ENCODE measurements around the gene RNF41. TPM values are rescaled to one million over a fixed set of nuclear protein-coding genes. Genes with fewer than 3 reads are reported as not detected.
"Not testable (repeated sequence)": the region's sequence is repeated elsewhere in the genome, so short reads cannot be mapped to it uniquely, and the experiment has no call there.

Gene RNF41
- total RNA-seq, 1 donor from 2014 or later = 25.1 TPM

DNA sequence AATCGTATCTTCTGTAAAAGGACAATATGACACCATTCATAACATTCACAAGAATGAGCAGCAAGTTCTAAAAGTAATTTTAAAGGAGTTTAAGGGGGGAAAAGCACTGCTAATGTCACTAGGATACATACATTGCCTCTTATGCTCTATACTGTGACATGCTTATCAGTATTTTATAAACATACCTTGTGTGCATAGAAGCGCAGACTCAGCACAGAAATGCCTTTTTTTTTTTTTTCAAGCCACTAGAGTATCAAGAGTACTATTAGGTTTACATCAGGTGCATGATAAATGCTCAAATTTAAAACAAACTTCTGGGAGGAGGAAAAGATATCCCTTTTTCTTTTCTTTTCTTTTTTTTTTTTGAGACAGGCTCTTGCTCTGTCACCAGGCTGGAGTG lies 18.9 kb downstream of the RNF41 start:
- no peak for DNase-seq (ENCODE audit: low read depth)
- no peak overlapping the region for H3K4me3 ChIP-seq (ENCODE audit: low read depth, low read length)
- TF ChIP-seq, protein P1, sequence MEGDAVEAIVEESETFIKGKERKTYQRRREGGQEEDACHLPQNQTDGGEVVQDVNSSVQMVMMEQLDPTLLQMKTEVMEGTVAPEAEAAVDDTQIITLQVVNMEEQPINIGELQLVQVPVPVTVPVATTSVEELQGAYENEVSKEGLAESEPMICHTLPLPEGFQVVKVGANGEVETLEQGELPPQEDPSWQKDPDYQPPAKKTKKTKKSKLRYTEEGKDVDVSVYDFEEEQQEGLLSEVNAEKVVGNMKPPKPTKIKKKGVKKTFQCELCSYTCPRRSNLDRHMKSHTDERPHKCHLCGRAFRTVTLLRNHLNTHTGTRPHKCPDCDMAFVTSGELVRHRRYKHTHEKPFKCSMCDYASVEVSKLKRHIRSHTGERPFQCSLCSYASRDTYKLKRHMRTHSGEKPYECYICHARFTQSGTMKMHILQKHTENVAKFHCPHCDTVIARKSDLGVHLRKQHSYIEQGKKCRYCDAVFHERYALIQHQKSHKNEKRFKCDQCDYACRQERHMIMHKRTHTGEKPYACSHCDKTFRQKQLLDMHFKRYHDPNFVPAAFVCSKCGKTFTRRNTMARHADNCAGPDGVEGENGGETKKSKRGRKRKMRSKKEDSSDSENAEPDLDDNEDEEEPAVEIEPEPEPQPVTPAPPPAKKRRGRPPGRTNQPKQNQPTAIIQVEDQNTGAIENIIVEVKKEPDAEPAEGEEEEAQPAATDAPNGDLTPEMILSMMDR (conservative IDR thresholded peaks at IDR 0.05; ENCODE audit: low read depth, low read length) = no peak

DNA sequence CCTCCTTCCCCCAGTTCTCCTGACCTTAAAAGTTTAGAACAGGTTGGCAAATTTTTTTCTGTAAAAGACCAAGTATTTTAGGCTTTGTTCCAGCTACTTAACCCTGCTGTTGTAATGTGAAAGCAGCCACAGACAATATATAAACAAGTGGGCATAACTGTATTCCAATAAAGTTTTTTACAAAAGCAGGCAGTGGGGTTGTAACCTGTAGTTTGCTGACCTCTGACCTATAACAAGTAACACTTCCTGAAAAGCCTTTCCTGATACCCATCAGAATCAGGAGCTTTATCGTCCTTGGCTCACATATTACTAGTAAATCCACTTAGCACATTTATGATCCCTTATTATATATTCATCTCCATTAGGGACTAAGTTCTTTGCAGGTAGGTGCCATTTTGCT lies 19.4 kb downstream of the RNF41 start:
- DNase-seq (ENCODE audit: low read depth) = no peak
- no peak overlapping the region for H3K4me3 ChIP-seq (ENCODE audit: low read depth, low read length)
- TF ChIP-seq, protein P1 (conservative IDR thresholded peaks at IDR 0.05; ENCODE audit: low read depth, low read length) = no peak

DNA sequence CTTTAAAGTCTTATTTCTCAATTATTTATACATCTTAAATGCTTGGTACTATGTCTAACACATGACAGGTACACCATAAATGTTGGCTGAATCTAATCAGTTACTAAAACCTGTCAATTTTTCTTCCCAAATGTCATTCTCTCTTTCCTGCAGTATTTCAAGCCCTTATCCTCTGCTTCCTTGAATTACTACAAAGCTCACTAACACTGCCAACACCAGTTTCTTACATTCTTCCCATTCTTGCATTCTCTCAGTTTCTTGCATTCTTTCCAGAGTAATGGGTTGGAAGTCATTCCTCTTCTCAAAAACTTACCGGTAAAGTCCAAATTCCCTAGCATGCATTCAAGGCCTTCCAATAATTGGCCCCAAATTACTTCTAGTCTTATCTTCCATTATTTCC lies 22.9 kb downstream of the RNF41 start:
- TF ChIP-seq, protein P1 (conservative IDR thresholded peaks at IDR 0.05; ENCODE audit: low read depth, low read length) = no peak
- DNase-seq (ENCODE audit: low read depth) = no peak
- no peak overlapping the region for H3K4me3 ChIP-seq (ENCODE audit: low read depth, low read length)

DNA sequence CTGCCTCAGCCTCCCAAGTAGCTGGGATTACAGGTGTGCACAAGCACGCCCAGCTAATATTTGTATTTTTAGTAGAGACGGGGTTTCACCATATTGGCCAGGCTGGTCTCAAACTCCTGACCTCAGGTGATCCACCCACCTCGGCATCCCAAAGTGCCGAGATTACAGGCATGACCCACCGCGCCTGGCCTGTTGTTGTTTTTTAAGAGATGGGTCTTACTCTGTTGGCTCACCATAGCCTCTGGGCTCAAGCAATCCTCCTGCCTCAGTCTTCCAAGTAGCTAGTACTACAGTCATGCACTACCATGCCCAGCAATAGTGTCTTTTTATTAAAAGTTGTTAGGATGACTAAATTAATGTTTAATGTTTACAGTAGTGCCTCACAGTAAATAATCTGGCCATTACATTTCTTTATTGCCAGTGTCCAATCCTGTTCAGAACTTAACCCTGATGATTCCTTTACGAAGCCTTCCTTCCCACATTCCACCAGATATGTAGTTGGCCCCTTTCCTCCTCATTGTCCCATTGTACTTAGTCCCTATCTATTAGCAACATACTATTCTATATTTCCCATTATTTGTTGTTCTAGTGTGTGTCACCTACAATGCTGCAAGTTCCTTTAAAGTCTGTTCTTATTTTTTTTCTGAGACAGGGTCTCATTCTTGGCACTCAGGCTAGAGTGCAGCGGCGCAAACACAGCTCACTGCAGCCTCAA lies 23.6 kb downstream of the RNF41 start:
- TF ChIP-seq, protein P1 (conservative IDR thresholded peaks at IDR 0.05; ENCODE audit: low read depth, low read length) = no peak
- no peak for DNase-seq (ENCODE audit: low read depth)
- H3K4me3 ChIP-seq (ENCODE audit: low read depth, low read length) = no peak overlapping the region

DNA sequence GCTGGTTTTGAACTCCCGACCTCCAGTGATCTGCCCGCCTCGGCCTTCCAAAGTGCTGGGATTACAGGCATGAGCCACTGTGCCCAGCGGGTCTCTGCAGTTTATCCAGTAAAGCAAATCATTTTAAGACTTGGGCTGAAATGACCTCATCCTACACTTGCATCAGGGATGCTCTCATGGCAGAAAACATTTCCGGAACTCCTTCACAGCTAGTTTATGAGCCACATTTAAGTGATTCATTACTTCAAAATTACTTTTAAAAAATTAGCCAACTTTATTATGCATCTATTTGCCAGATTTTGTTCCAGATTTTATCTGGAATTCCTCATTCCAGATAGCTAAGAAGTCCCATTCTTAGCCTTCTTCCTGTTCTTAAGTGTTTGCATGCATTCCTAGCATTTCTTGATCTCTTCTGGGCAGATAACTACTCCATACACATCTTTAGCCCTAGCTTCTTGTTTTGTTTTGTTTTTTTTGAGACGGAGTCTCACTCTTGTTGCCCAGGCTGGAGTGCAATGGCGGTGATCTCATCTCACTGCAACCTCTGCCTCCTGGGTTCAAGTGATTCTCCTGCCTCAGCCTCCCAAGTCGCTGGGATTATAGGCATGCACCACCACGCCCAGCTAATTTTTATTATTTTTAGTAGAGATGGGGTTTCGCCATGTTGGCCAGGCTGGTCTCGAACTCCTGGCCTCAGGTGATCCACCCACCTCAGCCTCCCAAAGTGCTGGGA lies 24.7 kb downstream of the RNF41 start:
- DNase-seq (ENCODE audit: low read depth); H3K4me3 ChIP-seq (ENCODE audit: low read depth, low read length): not testable (repeated sequence)

DNA sequence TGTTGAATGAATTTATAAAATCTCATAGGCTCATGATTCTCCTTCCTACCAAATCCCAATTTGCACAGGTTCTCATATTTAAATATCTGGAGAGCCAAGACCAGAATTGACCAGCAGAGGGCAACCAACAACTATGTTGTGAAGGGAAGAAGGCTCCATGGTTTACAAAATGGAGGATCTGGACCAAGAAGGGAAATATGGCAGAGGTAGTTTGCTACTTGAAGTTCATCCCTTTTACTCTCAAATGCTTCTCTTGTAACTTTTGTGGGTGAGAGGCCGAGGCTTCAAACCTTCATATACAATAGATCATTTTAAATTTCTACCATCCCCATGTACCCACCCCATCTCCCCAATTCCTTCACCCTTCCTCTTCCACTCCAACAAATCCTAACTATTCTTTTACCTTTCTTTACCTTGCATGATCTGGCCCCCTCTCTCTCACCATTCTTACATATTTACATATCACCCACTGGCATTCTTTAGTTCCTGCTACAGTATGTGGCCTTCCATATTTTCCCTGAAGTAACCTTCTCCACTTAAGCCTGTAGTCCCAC lies 28.6 kb downstream of the RNF41 start:
- peak; percentile 35 for DNase-seq (ENCODE audit: low read depth)
- H3K4me3 ChIP-seq (ENCODE audit: low read depth, low read length) = no peak overlapping the region
- TF ChIP-seq, protein P1 (conservative IDR thresholded peaks at IDR 0.05; ENCODE audit: low read depth, low read length) = peak; percentile 89

DNA sequence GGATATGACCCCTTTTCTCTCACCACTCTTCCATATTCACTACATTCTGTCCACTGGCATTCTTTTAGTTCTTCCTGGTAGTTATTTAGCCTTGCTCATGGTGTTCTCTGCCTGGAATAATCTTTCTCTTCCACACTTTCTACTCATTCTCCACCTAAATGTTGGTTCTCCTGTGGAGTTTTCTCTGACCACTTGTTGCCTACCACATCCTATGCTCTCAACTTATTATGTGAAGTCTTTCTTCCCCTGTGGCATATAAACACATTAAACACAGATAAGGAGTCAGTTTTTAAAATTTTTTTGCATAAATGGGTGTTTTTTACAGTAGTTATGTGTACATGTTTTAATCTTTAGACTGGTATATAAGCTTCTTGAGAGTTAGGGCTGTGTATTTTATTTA lies 29.1 kb downstream of the RNF41 start:
- H3K4me3 ChIP-seq (ENCODE audit: low read depth, low read length) = no peak overlapping the region
- TF ChIP-seq, protein P1 (conservative IDR thresholded peaks at IDR 0.05; ENCODE audit: low read depth, low read length) = no peak
- no peak for DNase-seq (ENCODE audit: low read depth)
